ENCODE data around the gene COL5A1.

Gene COL5A1

GRCh38 chr9:134880484-134881312 is 239.1 kb downstream of the COL5A1 start, which contains the start of gene FCN2:
TSS of gene FCN2 (plus strand) at chr9:134880810. CDS start at chr9:134880822, 12 bp downstream.
- no peak for DNase-seq (ENCODE audit: low read depth)

GRCh38 chr9:134881313-134881670 is 239.7 kb downstream of the COL5A1 start:
- no peak for DNase-seq (ENCODE audit: low read depth)

GRCh38 chr9:134882204-134882785 is 240.7 kb downstream of the COL5A1 start:
- no peak for DNase-seq (ENCODE audit: low read depth)

GRCh38 chr9:134883040-134883782 is 241.6 kb downstream of the COL5A1 start:
- DNase-seq (ENCODE audit: low read depth): no peak

- DNase-seq (ENCODE audit: low read depth): no peak
Measured at GRCh38 chr9:134884492-134884891, 242.9 kb downstream of the COL5A1 start.

GRCh38 chr9:134885001-134885678 is 243.5 kb downstream of the COL5A1 start:
- DNase-seq (ENCODE audit: low read depth): no peak

GRCh38 chr9:134885679-134886412 is 244.2 kb downstream of the COL5A1 start:
- DNase-seq (ENCODE audit: low read depth): no peak

- DNase-seq (ENCODE audit: low read depth): no peak
Measured at GRCh38 chr9:134886413-134886913, 244.9 kb downstream of the COL5A1 start.

GRCh38 chr9:134887219-134887618 is 245.6 kb downstream of the COL5A1 start:
- DNase-seq (ENCODE audit: low read depth): no peak

- DNase-seq (ENCODE audit: low read depth): no peak
Measured at GRCh38 chr9:134887686-134888602, 246.3 kb downstream of the COL5A1 start.

GRCh38 chr9:134888603-134889190 is 247.1 kb downstream of the COL5A1 start:
- DNase-seq (ENCODE audit: low read depth): no peak

GRCh38 chr9:134889386-134890154 is 248.0 kb downstream of the COL5A1 start:
- DNase-seq (ENCODE audit: low read depth): no peak

- no peak for DNase-seq (ENCODE audit: low read depth)
Measured at GRCh38 chr9:134890155-134890495, 248.5 kb downstream of the COL5A1 start.

GRCh38 chr9:134891053-134891452 is 249.4 kb downstream of the COL5A1 start:
- no peak for DNase-seq (ENCODE audit: low read depth)

GRCh38 chr9:134891713-134892112 is 250.1 kb downstream of the COL5A1 start:
- DNase-seq (ENCODE audit: low read depth): no peak

GRCh38 chr9:134892221-134892620 is 250.6 kb downstream of the COL5A1 start:
- no peak for DNase-seq (ENCODE audit: low read depth)

GRCh38 chr9:134892820-134893420 is 251.3 kb downstream of the COL5A1 start:
- no peak for DNase-seq (ENCODE audit: low read depth)
